C4-2B (cell line): ENCODE data around the gene NPS.

Experiments used
- ZFX ChIP-seq: fragments of 450-650 bp; IDR thresholded peaks from 2 replicates; pipeline ENCODE4 v1.6.1; 2017
- TF ChIP-seq, protein P1 (sequence below): fragments of 450-650 bp; conservative IDR thresholded peaks from 2 replicates; pipeline ENCODE4 v1.5.1; 2017; ENCODE audit warnings: mild to moderate bottlenecking

GRCh38 chr10:127525686-127526085 lies 23.4 kb upstream of the NPS start:
- TF ChIP-seq, protein P1, sequence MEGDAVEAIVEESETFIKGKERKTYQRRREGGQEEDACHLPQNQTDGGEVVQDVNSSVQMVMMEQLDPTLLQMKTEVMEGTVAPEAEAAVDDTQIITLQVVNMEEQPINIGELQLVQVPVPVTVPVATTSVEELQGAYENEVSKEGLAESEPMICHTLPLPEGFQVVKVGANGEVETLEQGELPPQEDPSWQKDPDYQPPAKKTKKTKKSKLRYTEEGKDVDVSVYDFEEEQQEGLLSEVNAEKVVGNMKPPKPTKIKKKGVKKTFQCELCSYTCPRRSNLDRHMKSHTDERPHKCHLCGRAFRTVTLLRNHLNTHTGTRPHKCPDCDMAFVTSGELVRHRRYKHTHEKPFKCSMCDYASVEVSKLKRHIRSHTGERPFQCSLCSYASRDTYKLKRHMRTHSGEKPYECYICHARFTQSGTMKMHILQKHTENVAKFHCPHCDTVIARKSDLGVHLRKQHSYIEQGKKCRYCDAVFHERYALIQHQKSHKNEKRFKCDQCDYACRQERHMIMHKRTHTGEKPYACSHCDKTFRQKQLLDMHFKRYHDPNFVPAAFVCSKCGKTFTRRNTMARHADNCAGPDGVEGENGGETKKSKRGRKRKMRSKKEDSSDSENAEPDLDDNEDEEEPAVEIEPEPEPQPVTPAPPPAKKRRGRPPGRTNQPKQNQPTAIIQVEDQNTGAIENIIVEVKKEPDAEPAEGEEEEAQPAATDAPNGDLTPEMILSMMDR, result no peak
- TF ChIP-seq ZFX, result no peak
